IPS-18c (cell line): Measurements from ENCODE around the gene TAX1BP3.

Experiments
- H3K4me3 ChIP-seq: 2 replicates; pipeline ENCODE4 v1.7.0; 2013; ENCODE audit warnings: low read depth, mild to moderate bottlenecking, low read length, moderate library complexity; ENCODE audit not compliant: insufficient read depth
- H3K9me3 ChIP-seq: one replicate; pipeline ENCODE4 v1.6.1; 2013; ENCODE audit warnings: mild to moderate bottlenecking, low read length, moderate library complexity; ENCODE audit not compliant: control insufficient read depth, insufficient read depth

Gene TAX1BP3

DNA sequence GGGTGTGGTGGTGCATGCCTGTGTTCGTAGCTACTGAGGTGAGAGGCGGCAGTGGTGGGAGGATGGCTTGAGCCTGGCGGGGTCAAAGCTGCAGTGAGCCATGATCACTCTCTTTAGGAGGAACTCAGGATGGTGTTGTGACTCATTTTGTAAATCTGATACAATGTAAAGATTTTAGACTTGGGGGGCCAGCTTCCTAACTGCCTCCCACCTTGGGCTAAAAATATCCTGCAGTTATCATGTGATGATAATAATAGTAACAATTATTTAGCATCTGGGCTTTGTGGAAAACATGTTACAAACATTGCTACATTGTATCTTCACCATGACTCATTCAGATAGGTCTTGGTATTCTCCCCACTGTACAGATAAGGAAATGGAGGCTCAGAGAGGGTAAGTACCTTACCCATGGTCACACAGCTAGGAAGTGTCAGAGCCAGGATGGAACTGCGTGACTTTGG lies 24.5 kb downstream of the TAX1BP3 start:
- no peaks in the 10 kb centered on the region for H3K9me3 ChIP-seq
- H3K4me3 ChIP-seq: no peak overlapping the region

DNA sequence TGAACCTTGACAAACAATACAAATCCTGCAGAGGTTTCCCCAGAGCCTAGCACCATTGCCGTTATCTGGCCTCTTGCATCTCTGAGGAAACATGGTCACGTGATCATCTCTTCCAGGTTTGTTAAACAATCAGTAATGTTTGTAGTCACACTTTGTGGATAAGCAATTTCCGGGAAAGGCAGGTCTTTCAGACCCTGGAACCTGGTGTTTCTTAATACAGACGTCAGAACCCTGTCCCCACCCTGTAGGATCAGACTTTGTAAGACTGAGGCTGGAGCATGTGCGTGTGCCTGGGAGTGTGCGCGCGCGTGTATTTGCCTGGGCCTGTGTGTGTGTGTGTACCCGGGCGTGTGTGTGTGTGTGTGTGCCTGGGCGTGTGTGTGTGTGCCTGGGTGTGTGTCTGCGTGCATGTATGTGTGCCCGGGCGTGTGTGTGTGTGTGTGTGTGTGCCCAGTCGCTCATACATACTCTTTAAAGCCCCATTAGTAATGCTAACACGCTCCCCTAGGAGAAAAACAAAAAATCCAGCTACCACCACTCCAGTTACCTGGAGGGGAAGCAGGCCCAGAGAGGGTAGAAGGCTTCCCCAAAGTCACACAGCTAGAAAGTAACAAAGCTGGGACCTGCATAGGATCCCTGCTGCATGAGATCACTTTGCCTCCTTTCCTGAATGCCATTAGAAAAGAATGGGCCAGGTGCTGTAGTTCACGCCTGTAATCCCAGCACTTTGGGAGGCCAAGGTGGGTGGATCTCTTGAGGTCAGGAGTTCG lies 26.5 kb downstream of the TAX1BP3 start:
- H3K9me3 ChIP-seq: no peaks in the 10 kb centered on the region
- H3K4me3 ChIP-seq: no peak overlapping the region

DNA sequence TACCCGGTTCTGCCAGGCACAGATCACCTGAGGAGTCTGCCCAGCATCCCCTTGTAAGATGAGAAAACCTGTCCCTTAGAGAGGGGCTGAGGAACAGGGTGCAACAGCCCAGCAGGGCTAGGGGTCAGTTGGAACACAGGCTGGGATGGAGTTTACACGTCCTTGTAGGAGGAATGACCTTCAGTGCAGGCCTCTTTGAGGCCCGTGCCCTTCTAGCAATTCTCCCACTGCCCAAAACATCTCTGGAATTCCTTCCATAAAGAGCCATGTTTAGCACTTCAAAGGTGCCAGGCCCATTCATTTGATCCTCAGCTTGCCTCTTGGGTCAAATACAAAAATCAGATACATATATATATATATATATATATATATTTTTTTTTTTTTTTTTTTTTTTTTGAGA lies 27.4 kb downstream of the TAX1BP3 start:
- peak overlapping the region; percentile 20; the same call in 1 of the 2 replicates for H3K4me3 ChIP-seq

GRCh38 chr17:3639981-3640596 lies 28.3 kb downstream of the TAX1BP3 start:
- no peak overlapping the region for H3K4me3 ChIP-seq
- no peaks in the 10 kb centered on the region for H3K9me3 ChIP-seq

More for the DNA sequence above, 27.4 kb downstream of the TAX1BP3 start:
- H3K9me3 ChIP-seq: no peaks in the 10 kb centered on the region

GRCh38 chr17:3636908-3637373 lies 31.4 kb downstream of the TAX1BP3 start:
- Histone ChIP-seq H3K9me3 (no peaks in the 10 kb centered on the region), H3K4me3 (peak overlapping the region; percentile 95)

DNA sequence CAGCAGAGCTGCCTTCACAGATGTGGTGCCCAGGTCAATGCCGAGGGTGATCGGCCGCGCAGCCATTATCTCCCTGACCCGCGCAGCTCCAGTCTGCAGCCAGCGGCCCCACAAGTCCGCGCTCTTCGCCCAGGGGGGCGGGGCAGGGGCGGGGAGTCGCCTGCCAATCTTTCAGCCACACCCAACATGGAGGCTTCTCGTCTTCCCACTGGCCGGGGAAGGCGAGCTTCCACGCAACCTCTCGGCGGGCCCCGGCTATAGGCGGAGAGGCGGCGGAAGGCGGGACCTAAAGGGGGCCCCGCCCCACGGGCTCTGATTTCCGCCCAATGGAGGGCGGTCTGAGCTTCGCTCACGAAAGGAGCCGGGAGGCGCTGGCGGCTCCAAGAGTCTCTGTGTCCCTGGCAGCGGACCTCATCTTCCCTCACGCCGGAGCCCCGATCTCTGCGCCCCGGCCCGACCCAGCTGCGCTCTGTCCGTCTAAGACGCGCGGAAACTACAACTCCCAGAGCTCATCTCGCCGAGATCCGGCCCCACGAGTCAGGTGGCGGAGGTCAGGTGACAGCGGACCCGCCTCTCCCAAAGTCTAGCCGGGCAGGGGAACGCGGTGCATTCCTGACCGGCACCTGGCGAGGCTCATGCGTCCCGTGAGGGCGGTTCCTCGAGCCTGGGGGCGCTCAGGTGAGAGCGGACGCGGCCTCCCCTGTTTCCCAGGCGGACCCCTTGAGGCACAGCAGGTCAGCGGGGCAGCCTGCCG lies 32.0 kb downstream of the TAX1BP3 start, which contains the start of the genes CTNS and SHPK:
TSS of gene CTNS (plus strand) at position 607 of the 754 bp plus-strand sequence. CDS start 3,447 bp downstream, outside the sequence.
TSS of gene SHPK (minus strand) at position 97 of the 754 bp plus-strand sequence. CDS start at position 66, 31 bp downstream.
- no peaks in the 10 kb centered on the region for H3K9me3 ChIP-seq
- H3K4me3 ChIP-seq: peak within 1 kb of the TSS; percentile 95

DNA sequence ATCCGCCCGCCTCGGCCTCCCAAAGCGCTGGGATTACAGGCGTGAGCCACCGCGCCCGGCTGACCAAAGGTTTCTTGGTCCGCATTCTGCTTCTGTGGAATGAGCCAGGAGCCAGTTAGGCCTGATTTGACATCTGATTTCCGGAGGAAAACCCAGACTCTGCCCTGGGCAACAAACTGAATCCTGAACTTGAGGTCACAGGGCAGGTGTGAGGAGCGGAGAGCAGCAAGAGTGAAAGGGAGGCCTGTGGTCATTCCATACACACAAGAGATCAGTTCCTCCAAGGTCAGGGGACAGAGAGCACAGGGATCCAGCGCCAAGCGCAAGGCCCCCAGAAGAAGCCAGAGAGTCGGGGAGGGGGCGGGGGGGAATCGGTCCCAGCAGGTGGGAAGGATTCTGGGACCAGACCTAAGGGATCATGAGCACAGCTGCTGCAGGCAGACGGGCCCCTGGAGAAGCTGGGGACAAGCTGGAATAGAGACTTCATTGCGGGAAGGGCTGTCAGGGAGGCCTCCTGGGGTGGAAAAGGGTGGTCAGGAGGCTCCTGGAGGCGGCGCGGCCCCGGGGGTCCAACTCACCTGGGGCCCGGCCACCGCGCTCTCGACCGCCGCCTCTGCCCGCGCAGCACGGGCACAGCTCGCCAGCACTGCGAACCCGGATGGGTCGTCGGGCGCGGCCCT lies 32.8 kb downstream of the TAX1BP3 start:
- peak overlapping the region; percentile 95 for H3K4me3 ChIP-seq

DNA sequence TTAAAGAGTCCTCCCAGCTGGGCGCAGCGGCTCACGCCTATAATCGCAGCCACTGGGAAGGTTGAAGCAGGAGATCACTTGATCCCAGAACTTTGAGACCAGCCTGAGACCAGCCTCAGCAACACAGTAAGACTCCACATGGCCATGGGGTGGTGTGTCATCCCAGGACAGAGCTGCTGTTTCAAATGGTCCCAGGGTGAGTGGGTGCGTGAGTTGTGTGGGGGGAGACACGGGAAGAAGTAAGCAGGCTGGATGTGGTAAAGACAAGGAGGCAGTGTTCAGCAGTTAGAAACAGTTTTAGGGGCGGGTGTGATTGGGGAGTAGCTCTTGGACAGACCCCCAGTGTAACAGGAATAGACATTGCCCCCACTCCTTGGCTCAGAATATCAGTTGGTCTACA lies 36.1 kb downstream of the TAX1BP3 start:
- H3K4me3 ChIP-seq: no peak overlapping the region
- H3K9me3 ChIP-seq: no peaks in the 10 kb centered on the region

More for the DNA sequence above, 32.8 kb downstream of the TAX1BP3 start:
- H3K9me3 ChIP-seq: no peaks in the 10 kb centered on the region

- no peak overlapping the region for H3K4me3 ChIP-seq
Observed at GRCh38 chr17:3630781-3631180, 37.6 kb downstream of the TAX1BP3 start.

GRCh38 chr17:3627769-3628167 lies 40.6 kb downstream of the TAX1BP3 start:
- Histone ChIP-seq H3K9me3 (no peaks in the 10 kb centered on the region), H3K4me3 (no peak overlapping the region)

More at GRCh38 chr17:3630781-3631180, 37.6 kb downstream of the TAX1BP3 start:
- no peaks in the 10 kb centered on the region for H3K9me3 ChIP-seq

- no peak overlapping the region for H3K4me3 ChIP-seq
- H3K9me3 ChIP-seq: no peaks in the 10 kb centered on the region
Observed at GRCh38 chr17:3626831-3627768, 41.3 kb downstream of the TAX1BP3 start.

DNA sequence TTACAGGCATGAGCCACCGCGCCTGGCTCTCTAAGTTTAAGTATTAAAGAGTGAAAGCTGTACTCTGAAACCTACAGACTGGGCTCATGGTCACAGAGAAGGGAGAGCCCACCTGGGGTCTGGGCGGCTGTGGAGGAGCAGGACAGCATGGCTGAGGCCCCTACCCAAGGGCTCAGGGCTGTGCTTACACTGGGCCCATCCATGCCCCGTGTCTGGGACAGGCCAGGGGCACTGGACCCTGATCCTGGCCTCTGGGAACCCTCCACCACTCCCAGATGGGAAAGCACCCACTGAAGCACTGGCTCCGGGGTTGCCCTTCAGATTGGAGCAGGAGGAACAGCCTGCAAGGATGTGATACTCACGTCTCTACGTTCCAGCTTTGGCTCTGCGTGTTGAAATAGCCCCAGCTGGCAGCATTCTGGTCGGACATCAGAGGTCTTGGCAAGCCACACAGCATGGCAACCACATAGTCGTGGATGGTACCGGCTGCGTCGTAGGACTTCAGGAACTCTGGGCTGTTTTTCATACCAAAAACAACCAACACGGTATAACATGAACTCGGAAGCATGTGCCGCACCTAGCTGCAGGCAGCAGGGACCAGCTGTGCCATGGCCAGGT lies 45.3 kb downstream of the TAX1BP3 start:
- H3K4me3 ChIP-seq: no peak overlapping the region
- no peaks in the 10 kb centered on the region for H3K9me3 ChIP-seq

DNA sequence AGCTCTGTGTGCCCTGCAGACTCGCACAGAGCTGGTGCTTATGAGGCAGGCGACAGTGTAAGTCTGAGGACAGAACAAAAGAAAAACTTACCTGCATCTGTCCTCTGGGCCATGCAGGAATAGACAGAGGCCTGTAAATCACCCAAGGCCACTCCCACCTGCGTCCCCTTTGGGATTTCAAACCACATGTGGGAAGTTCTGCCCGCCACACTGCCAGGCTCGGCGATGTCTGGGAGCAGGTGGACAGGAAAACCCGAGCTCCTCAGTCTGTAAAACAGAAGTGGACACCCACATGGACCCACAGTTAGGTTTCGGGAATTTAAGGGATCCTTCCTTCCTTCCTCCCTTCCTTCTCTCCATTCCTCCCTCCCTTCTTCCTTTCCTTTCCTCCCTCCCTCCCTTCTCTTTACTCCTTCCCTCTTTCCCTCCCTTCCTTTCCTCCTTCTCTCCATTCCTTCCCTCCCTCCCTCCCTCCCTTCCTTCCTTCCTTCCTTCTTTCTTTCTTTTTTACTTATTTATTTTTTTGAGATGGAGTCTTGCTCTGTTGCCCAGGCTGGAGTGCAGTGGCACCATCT lies 47.1 kb downstream of the TAX1BP3 start:
- Histone ChIP-seq H3K9me3 (no peaks in the 10 kb centered on the region), H3K4me3 (no peak overlapping the region)

DNA sequence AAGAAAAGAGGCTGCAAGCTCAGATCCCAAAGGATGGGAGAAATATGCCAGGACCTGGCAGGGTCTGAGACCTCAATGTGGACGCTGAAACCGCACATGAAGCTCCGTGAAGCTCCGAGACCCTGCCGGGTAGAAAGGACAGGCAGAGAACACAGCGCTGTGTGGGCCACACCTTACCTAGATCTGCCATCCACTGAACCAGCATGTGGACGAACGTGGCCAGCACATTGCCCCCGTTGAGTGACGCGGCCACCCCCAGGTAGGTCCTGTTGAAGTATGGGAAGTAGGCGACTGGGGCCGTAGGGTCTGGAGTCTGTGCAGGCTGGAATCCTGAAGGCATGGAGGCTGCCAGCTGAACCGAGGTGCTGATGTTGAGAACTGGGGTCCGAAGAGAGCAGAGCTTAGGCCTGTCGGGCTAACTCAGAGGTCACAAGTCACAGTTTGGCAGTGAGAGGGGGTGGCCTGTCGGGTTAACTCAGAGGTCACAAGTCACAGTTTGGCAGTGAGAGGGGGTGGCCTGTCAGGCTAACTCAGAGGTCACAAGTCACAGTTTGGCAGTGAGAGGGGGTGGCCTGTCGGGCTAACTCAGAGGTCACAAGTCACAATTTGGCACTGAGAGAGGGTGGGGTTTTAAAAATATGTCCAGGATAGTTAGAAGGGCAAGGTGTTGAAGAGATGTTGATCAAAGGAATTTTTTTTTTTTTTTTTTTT lies 53.1 kb downstream of the TAX1BP3 start:
- no peak overlapping the region for H3K4me3 ChIP-seq
- no peaks in the 10 kb centered on the region for H3K9me3 ChIP-seq

GRCh38 chr17:3613124-3613523 lies 55.3 kb downstream of the TAX1BP3 start:
- Histone ChIP-seq H3K4me3 (no peak overlapping the region), H3K9me3 (no peaks in the 10 kb centered on the region)
